HepG2 (cell line): ENCODE data around the gene ANKRD11. TPM values are rescaled to one million over a fixed set of nuclear protein-coding genes. Genes with fewer than 3 reads are reported as not detected.
A peak's percentile ranks its signal among the peaks of the same experiment; 100 is the strongest.
"Not testable (repeated sequence)": the region's sequence is repeated elsewhere in the genome, so short reads cannot be mapped to it uniquely, and the experiment has no call there.

Source experiments
- ATAC-seq: fragments of 200-7000 bp; cut with Tn5 transposase; 3 replicates; pipeline ENCODE4 v1.9.1; 2020; ENCODE audit warnings: mild to moderate bottlenecking, moderate library complexity
- BruUV-seq: library from RNA; stranded (reverse); fragments of 400-500 nt; replicated peaks from 2 replicates; lab custom pipeline; 2021; lab: Mats Ljungman, UMichigan
- CTCF ChIA-PET: fragments of 300-600 bp; formaldehyde crosslinking; extraction: SDS; loops from one replicate; lab custom pipeline; 2021; ENCODE audit warnings: low total read pairs, inconsistent platforms, low intra/inter-chr PET ratio; lab: Yijun Ruan, JAX
- POLR2A ChIA-PET: fragments of 350-600 bp; sonication (Branson Sonifier 250); formaldehyde crosslinking; loops from one replicate; lab custom pipeline; 2020; ENCODE audit warnings: antibody characterized with exemption, inconsistent platforms; lab: Yijun Ruan, JAX
- DNase-seq: peaks from one replicate; pipeline ENCODE4 v3.0.0-alpha.2; 2015; ENCODE audit warnings: low spot score
- FAIRE-seq: peaks from 3 replicates; lab custom pipeline; 2011; peaks lifted over from hg19 to GRCh38; lab: Jason Lieb, UNC
- H2AFZ ChIP-seq: one replicate; pipeline ENCODE4 v1.6.1; 2011; ENCODE audit warnings: low read length, inconsistent platforms
- H3K27ac ChIP-seq: fragments of 300-600 bp; 3 replicates; pipeline ENCODE4 v1.8.0; 2011; ENCODE audit warnings: mixed run types, mild to moderate bottlenecking, mixed read lengths, low read length, inconsistent platforms; ENCODE audit not compliant: insufficient read depth; ENCODE audit errors: extremely low read length
- H3K27me3 ChIP-seq, 2 experiments: fragments of 200-600 bp in 1 of 2; 2 replicates in 1 of 2; 3 replicates in 1 of 2; pipeline versions ENCODE4 v1.6.0 to v1.8.0; 2011; ENCODE audit warnings: low read length in 2 of 2, mild to moderate bottlenecking in 2 of 2, moderate library complexity in 2 of 2, inconsistent platforms in 1 of 2; ENCODE audit not compliant: insufficient read depth in 2 of 2, control insufficient read depth in 1 of 2
- H3K36me3 ChIP-seq, 2 experiments: fragments of 200-600 bp in 1 of 2; replicated peaks in 1 of 2; 2 replicates in 1 of 2; 3 replicates in 1 of 2; pipeline versions ENCODE4 v1.5.1 to v1.8.0; 2011; ENCODE audit warnings: low read length in 2 of 2, inconsistent platforms in 1 of 2; ENCODE audit not compliant: insufficient read depth in 2 of 2, control insufficient read depth in 1 of 2
- H3K4me1 ChIP-seq: 2 replicates; pipeline ENCODE4 v1.5.1; 2012; ENCODE audit warnings: low read length, inconsistent platforms; ENCODE audit not compliant: insufficient read depth
- H3K4me2 ChIP-seq: 2 replicates; pipeline ENCODE4 v1.6.0; 2011; ENCODE audit warnings: low read depth, low read length, inconsistent platforms
- H3K4me3 ChIP-seq, 3 experiments: fragments of 200-600 bp in 1 of 3; sonication (generic), shearing (Covaris generic) in 1 of 3; replicated peaks in 1 of 3; 2 replicates each; pipeline ENCODE4 v1.5.1; 2011 to 2016; ENCODE audit warnings: low read length in 3 of 3, inconsistent platforms in 2 of 3, low read depth in 2 of 3, mild to moderate bottlenecking in 2 of 3, control low read depth in 1 of 3, mixed read lengths in 1 of 3; ENCODE audit not compliant: insufficient read depth in 1 of 3
- H3K79me2 ChIP-seq: one replicate; pipeline ENCODE4 v1.6.1; 2011; ENCODE audit warnings: low read length, inconsistent platforms; ENCODE audit not compliant: insufficient read depth
- H3K9ac ChIP-seq: 2 replicates; pipeline ENCODE4 v1.6.0; 2011; ENCODE audit warnings: mild to moderate bottlenecking, low read depth, low read length, inconsistent platforms; ENCODE audit not compliant: insufficient read depth
- H3K9me3 ChIP-seq: 2 replicates; pipeline ENCODE4 v1.5.1; 2012; ENCODE audit warnings: mild to moderate bottlenecking, low read length
- H4K20me1 ChIP-seq: 2 replicates; pipeline ENCODE4 v1.6.0; 2011; ENCODE audit warnings: inconsistent platforms, mild to moderate bottlenecking, low read length, moderate library complexity; ENCODE audit not compliant: insufficient read depth
- BCL6 ChIP-seq: IDR thresholded peaks from 2 replicates; pipeline ENCODE4 v1.6.1; 2016; ENCODE audit warnings: missing genetic modification reagents, missing compliant biosample characterization
- FOXA3 ChIP-seq: IDR thresholded peaks from 2 replicates; pipeline ENCODE4 v1.6.1; 2016; ENCODE audit warnings: missing genetic modification reagents, missing compliant biosample characterization
- FOXK2 ChIP-seq: fragments of 450-650 bp; IDR thresholded peaks from 2 replicates; pipeline ENCODE4 v1.6.1; 2016
- GATAD2A ChIP-seq: IDR thresholded peaks from 2 replicates; pipeline ENCODE4 v1.6.1; 2016
- MED1 ChIP-seq: sonication (generic); formaldehyde crosslinking; IDR thresholded peaks from 2 replicates; pipeline ENCODE4 v1.4.0; 2020; ENCODE audit warnings: missing genetic modification reagents
- MEIS2 ChIP-seq: sonication (generic); formaldehyde crosslinking; IDR thresholded peaks from 2 replicates; pipeline ENCODE4 v1.9.0; 2021; ENCODE audit warnings: mild to moderate bottlenecking, missing genetic modification reagents
- NCOA2 ChIP-seq: sonication (generic); formaldehyde crosslinking; IDR thresholded peaks from 2 replicates; pipeline ENCODE4 v1.8.0; 2022; ENCODE audit warnings: inconsistent platforms
- NR2F1 ChIP-seq, 2 experiments: fragments of 450-650 bp in 1 of 2; formaldehyde crosslinking in 1 of 2; IDR thresholded peaks; 2 replicates each; pipeline versions ENCODE4 v1.5.0 to v1.6.1; 2016 to 2020; ENCODE audit warnings: mild to moderate bottlenecking in 1 of 2, missing compliant biosample characterization in 1 of 2, missing genetic modification reagents in 1 of 2, moderate library complexity in 1 of 2
- NR2F6 ChIP-seq, 2 experiments: IDR thresholded peaks; 2 replicates each; pipeline ENCODE4 v1.6.1; 2016; ENCODE audit warnings: antibody characterized with exemption in 1 of 2, mild to moderate bottlenecking in 1 of 2
- ONECUT2 ChIP-seq: sonication (generic); formaldehyde crosslinking; IDR thresholded peaks from 2 replicates; pipeline ENCODE4 v1.4.0; 2020; ENCODE audit warnings: missing genetic modification reagents
- SAP130 ChIP-seq: IDR thresholded peaks from 2 replicates; pipeline ENCODE4 v1.6.1; 2016; ENCODE audit warnings: low read depth
- SOX6 ChIP-seq, 2 experiments: fragments of 450-650 bp in 1 of 2; sonication (generic) in 1 of 2; formaldehyde crosslinking in 1 of 2; IDR thresholded peaks; 2 replicates each; pipeline versions ENCODE4 v1.4.0 to v1.6.1; 2017 to 2020; ENCODE audit warnings: antibody characterized with exemption in 1 of 2, mild to moderate bottlenecking in 1 of 2, missing genetic modification reagents in 1 of 2
- SP5 ChIP-seq: IDR thresholded peaks from 2 replicates; pipeline ENCODE4 v1.6.1; 2016; ENCODE audit warnings: low read depth, borderline replicate concordance
- TBX2 ChIP-seq: sonication (generic); formaldehyde crosslinking; IDR thresholded peaks from 2 replicates; pipeline ENCODE4 v1.5.0; 2020; ENCODE audit warnings: missing genetic modification reagents, mild to moderate bottlenecking, borderline replicate concordance
- USF2 ChIP-seq, 2 experiments: sonication (generic) in 1 of 2; formaldehyde crosslinking in 1 of 2; IDR thresholded peaks; 2 replicates each; pipeline versions ENCODE4 v1.5.1 to v1.6.1; 2011 to 2020; ENCODE audit warnings: borderline replicate concordance in 1 of 2, low read depth in 1 of 2, low read length in 1 of 2, mild to moderate bottlenecking in 1 of 2, missing genetic modification reagents in 1 of 2, moderate library complexity in 1 of 2
- WGBS: methylation state at CpG from one replicate; pipeline ENCODE4 v1.1.6; 2017; ENCODE audit warnings: low lambda C conversion rate; 5-methylcytosine and 5-hydroxymethylcytosine counted together
- in situ Hi-C: cut with HindIII; loops from 2 replicates; pipeline ENCODE4 v1.10.0; 2017; ENCODE audit warnings: low pct_unique_long_range_greater_than_20kb; ENCODE audit not compliant: extremely low pct_ligation_motif_present
- intact Hi-C: fragments of 100-400 bp; cut with micrococcal nuclease; formaldehyde crosslinking; loops from one replicate; pipeline ENCODE4 v1.10.0; 2022; ENCODE audit not compliant: unreplicated experiment
- polyA plus RNA-seq, 8 experiments: library from polyadenylated mRNA; depleted of rRNA in 3 of 8; stranded (reverse) in 7 of 8; unstranded in 1 of 8; fragments of >200 nt; fragmentation: Illumina TruSeq in 4 of 8; extraction: Trizol in 4 of 8; gene quantifications; 2 replicates each; pipeline versions ENCODE4 v1.2.1 to v1.2.3, GENCODE V29; 2011 to 2016; ENCODE audit warnings: low read depth in 4 of 8, missing spikeins in 1 of 8, mixed read lengths in 1 of 8; ENCODE audit not compliant: insufficient read depth in 1 of 8
- total RNA-seq, 5 experiments: library from RNA; depleted of rRNA; stranded (reverse); fragments of >200 nt; fragmentation: Illumina TruSeq; extraction: Trizol; gene quantifications; 2 replicates each; pipeline ENCODE4 v1.2.3, GENCODE V29; 2016; ENCODE audit warnings: low read depth in 1 of 5

Gene ANKRD11
- total and polyA plus RNA-seq, 2 of the 13 experiments (the other 11 are each of a cell fraction or from before 2014, with no cell fraction given): 21.4 to 38.4 TPM

DNA sequence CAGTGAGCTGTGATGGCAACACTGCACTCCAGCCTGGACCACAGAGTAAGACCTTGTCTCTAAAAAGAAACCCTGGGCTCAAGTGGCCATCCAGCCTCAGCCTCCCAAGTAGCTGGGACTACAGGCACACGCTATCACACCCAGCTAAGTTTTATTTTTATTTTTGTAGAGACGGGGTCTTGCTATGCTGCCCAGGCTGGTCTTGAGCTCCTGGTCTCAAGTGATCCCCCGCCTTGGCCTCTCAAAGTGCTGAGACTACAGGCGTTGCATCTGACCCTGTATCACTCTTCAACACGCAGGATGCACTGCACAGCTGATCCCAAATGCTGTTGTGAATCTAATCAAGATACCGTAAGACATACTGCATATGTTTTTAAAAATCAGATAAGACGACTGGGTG is 23.0 kb downstream of the ANKRD11 start (continued):
- no peak for TF ChIP-seq TBX2
- TF ChIP-seq MEIS2 (CRISPR knock-in tag): no peak
- TF ChIP-seq, all 625 proteins: peak for 3

DNA sequence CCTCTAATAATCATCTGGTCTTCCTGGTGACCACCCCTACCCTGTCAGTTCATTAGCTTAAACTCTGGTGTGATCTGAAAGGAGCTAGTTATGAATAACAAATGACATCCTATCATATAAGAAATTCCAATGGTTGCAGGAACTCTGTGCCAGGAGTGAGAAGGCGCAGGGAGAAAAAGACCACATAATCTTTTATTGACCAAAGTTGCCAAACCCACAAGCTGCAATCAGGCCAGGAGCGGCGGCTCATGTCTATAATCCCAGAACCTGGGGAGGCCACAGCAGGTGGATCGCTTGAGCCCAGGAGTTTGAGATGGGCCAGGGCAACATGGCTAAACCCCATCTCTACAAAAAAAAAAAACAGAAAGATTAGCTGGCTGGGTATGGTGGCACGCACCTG is 23.4 kb downstream of the ANKRD11 start:
- no TSS peak for BruUV-seq
- Histone ChIP-seq H3K4me1 (peaks cover 44% of the 10 kb centered on the region), H2AFZ (no peak overlapping the region)
- in situ Hi-C loops: no loop called here
- TF ChIP-seq USF2 (IDR thresholded peaks at IDR 0.05; ENCODE audit: low read depth, low read length) (no peak), USF2 (CRISPR knock-in tag; IDR thresholded peaks at IDR 0.05; ENCODE audit: borderline replicate concordance) (no peak)
- TF ChIP-seq, all 625 proteins: peak for 0
- WGBS: 100% methylated on average over 5 of the region's 5 CpGs
- Histone ChIP-seq H3K79me2 (peaks cover 82% of the 10 kb centered on the region), H3K4me2 (no peak overlapping the region), H4K20me1 (peaks cover 82% of the 10 kb centered on the region), H3K27ac (no peak overlapping the region), H3K36me3 (peaks cover 0 to 13% of the 10 kb centered on the region in 2 experiments; a peak in 1 of 5 replicates), H3K9ac (no peak overlapping the region), H3K9me3 (no peaks in the 10 kb centered on the region), H3K4me3 (no peak overlapping the region), H3K27me3 (no peaks in the 10 kb centered on the region)
- FAIRE-seq: no peak
- ChIA-PET POLR2A (interaction anchor here (0.8 to 1.0 kb wide), 2 partner anchors 10 to 41 kb away, joined by 3 to 4 read pairs; partner anchors contain the start of gene SPG7), CTCF (no interaction called here)
- no peak for DNase-seq
- intact Hi-C loops: no loop called here
- ATAC-seq: no peak

DNA sequence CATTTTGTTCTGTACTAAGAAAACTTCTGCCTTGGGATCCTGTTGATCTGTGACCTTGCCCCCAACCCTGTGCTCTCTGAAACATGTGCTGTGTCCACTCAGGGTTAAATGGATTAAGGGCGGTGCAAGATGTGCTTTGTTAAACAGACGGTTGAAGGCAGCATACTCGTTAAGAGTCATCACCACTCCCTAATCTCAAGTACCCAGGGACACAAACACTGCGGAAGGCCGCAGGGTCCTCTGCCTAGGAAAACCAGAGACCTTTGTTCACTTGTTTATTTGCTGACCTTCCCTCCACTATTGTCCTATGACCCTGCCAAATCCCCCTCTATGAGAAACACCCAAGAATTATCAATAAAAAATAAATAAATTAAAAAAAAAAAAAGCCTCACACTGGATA is 27.0 kb downstream of the ANKRD11 start:
- Histone ChIP-seq H3K79me2 (peaks cover 84% of the 10 kb centered on the region), H3K4me1 (peaks cover 69% of the 10 kb centered on the region), H4K20me1 (peaks cover 82% of the 10 kb centered on the region), H3K27ac (peak overlapping the region; percentile 20), H3K4me2 (peak overlapping the region; percentile 42)
- BruUV-seq: TSS peak; percentile 42
- intact Hi-C loops; H2AFZ ChIP-seq; H3K9ac ChIP-seq; ATAC-seq; H3K4me3 ChIP-seq; FAIRE-seq; H3K36me3 ChIP-seq; H3K9me3 ChIP-seq; DNase-seq; POLR2A ChIA-PET; H3K27me3 ChIP-seq; in situ Hi-C loops; CTCF ChIA-PET; TF ChIP-seq SOX6 (IDR thresholded peaks at IDR 0.05): not testable (repeated sequence)
- WGBS: 3% methylated on average over 5 of the region's 5 CpGs
- peak; percentile 75; the same call in 1 of the 2 replicates for TF ChIP-seq SP5
- TF ChIP-seq MED1 (CRISPR knock-in tag): peak; percentile 37; the same call in 1 of the 2 replicates
- peak; percentile 84 for TF ChIP-seq SOX6 (CRISPR knock-in tag; IDR thresholded peaks at IDR 0.05)
- TF ChIP-seq GATAD2A (CRISPR knock-in tag): peak; percentile 60
- TF ChIP-seq NR2F1 (CRISPR knock-in tag; IDR thresholded peaks at IDR 0.05): peak in 1 of 2 experiments; percentile 51; a peak in 1 of 4 replicates
- peak; percentile 52 for TF ChIP-seq SAP130
- peak; percentile 54; the same call in 1 of the 2 replicates for TF ChIP-seq ONECUT2 (CRISPR knock-in tag)
- peak; percentile 41; the same call in 1 of the 2 replicates for TF ChIP-seq NR2F6 (IDR thresholded peaks at IDR 0.05)
- peak; percentile 54 for TF ChIP-seq NR2F6 (CRISPR knock-in tag; IDR thresholded peaks at IDR 0.05)
- peak; percentile 96 for TF ChIP-seq BCL6
- TF ChIP-seq NCOA2 (CRISPR knock-in tag): 0 out of 2 replicates have a peak, but pooled peaks have one; percentile 35
- TF ChIP-seq FOXK2: peak; percentile 60; the same call in 1 of the 2 replicates
- TF ChIP-seq FOXA3 (CRISPR knock-in tag): peak; percentile 35; the same call in 1 of the 2 replicates
